GM23338 (cell line): Measurements from ENCODE around the gene RET. TPM values are rescaled to one million over a fixed set of nuclear protein-coding genes. Genes with fewer than 3 reads are reported as not detected.

Experiments
- ATAC-seq: fragments of 200-7000 bp; cut with Tn5 transposase; 3 replicates; pipeline ENCODE4 v1.9.1; 2020
- DNase-seq: peaks from one replicate; pipeline ENCODE4 v3.0.0-alpha.2; 2015; ENCODE audit warnings: low spot score
- H2AFZ ChIP-seq: fragments of 200-600 bp; sonication (generic); 2 replicates; pipeline ENCODE4 v1.8.0; 2016; ENCODE audit warnings: antibody characterized with exemption, mild to moderate bottlenecking, moderate library complexity
- H3F3A ChIP-seq: fragments of 200-600 bp; sonication (generic); replicated peaks from 2 replicates; pipeline ENCODE4 v1.8.0; 2017; ENCODE audit warnings: antibody characterized with exemption, mixed run types, low read depth
- H3K27ac ChIP-seq: fragments of 200-600 bp; sonication (generic); 2 replicates; pipeline ENCODE4 v1.6.1; 2016; ENCODE audit warnings: low read depth
- H3K27me3 ChIP-seq: fragments of 200-600 bp; sonication (generic); 2 replicates; pipeline ENCODE4 v1.8.0; 2016; ENCODE audit warnings: mild to moderate bottlenecking, mixed run types, moderate library complexity; ENCODE audit not compliant: insufficient read depth
- H3K36me3 ChIP-seq: fragments of 200-600 bp; sonication (generic); 2 replicates; pipeline ENCODE4 v1.8.0; 2016; ENCODE audit warnings: mild to moderate bottlenecking; ENCODE audit not compliant: insufficient read depth
- H3K4me1 ChIP-seq: fragments of 200-600 bp; sonication (generic); 2 replicates; pipeline ENCODE4 v1.8.0; 2016; ENCODE audit warnings: mild to moderate bottlenecking, moderate library complexity; ENCODE audit not compliant: insufficient read depth
- H3K4me2 ChIP-seq: fragments of 200-600 bp; sonication (generic); 2 replicates; pipeline ENCODE4 v1.7.1; 2017; ENCODE audit warnings: mixed run types
- H3K4me3 ChIP-seq: fragments of 200-600 bp; sonication (generic); 2 replicates; pipeline ENCODE4 v1.6.1; 2016; ENCODE audit warnings: mixed run types
- H3K79me2 ChIP-seq: fragments of 200-600 bp; sonication (generic); replicated peaks from 2 replicates; pipeline ENCODE4 v1.8.0; 2017; ENCODE audit warnings: mild to moderate bottlenecking; ENCODE audit not compliant: insufficient read depth
- H3K9me2 ChIP-seq: fragments of 200-600 bp; sonication (generic); 2 replicates; pipeline ENCODE4 v1.8.0; 2017; ENCODE audit not compliant: insufficient read depth
- H4K20me1 ChIP-seq: fragments of 200-600 bp; sonication (generic); replicated peaks from 2 replicates; pipeline ENCODE4 v1.8.0; 2017; ENCODE audit warnings: mild to moderate bottlenecking; ENCODE audit not compliant: insufficient read depth
- H3K27ac Mint-ChIP-seq: 2 replicates; pipeline ENCODE4 v1.8.0; 2020; ENCODE audit warnings: inconsistent platforms, mild to moderate bottlenecking, moderate library complexity, mixed read lengths
- H3K27me3 Mint-ChIP-seq: 3 replicates; pipeline ENCODE4 v1.8.0; 2022; ENCODE audit warnings: low read depth, mild to moderate bottlenecking, moderate library complexity, mixed read lengths, inconsistent platforms; ENCODE audit not compliant: insufficient read depth, poor library complexity
- H3K36me3 Mint-ChIP-seq: 3 replicates; pipeline ENCODE4 v1.8.0; 2021; ENCODE audit warnings: low read depth, mild to moderate bottlenecking, inconsistent platforms, moderate library complexity, mixed read lengths
- H3K4me1 Mint-ChIP-seq: 3 replicates; pipeline ENCODE4 v1.8.0; 2020; ENCODE audit warnings: mild to moderate bottlenecking, inconsistent platforms, mixed read lengths
- H3K4me3 Mint-ChIP-seq: 3 replicates; pipeline ENCODE4 v1.8.0; 2021; ENCODE audit warnings: moderate library complexity, mild to moderate bottlenecking, inconsistent platforms, mixed read lengths
- H3K9me3 Mint-ChIP-seq: 3 replicates; pipeline ENCODE4 v1.8.0; 2020; ENCODE audit warnings: moderate library complexity, mild to moderate bottlenecking, inconsistent platforms, mixed read lengths
- CREB1 ChIP-seq: fragments of 250-450 bp; sonication (Bioruptor Pico); IDR thresholded peaks from 2 replicates; pipeline ENCODE4 v1.5.0; 2020; ENCODE audit warnings: low read depth, mild to moderate bottlenecking, moderate library complexity
- CTCF ChIP-seq, 2 experiments: fragments of 200-600 bp in 1 of 2; sonication (generic) in 1 of 2; conservative IDR thresholded peaks; 2 replicates each; pipeline versions ENCODE4 v1.5.1 to v1.6.1; 2016 to 2017; ENCODE audit warnings: antibody characterized with exemption in 2 of 2, low read depth in 2 of 2, mild to moderate bottlenecking in 2 of 2, moderate library complexity in 1 of 2
- ETS1 ChIP-seq: IDR thresholded peaks from 2 replicates; pipeline ENCODE4 v1.6.1; 2016; ENCODE audit warnings: antibody characterized with exemption
- EZH2 ChIP-seq: fragments of 200-600 bp; sonication (generic); IDR thresholded peaks from one replicate; pipeline ENCODE4 v1.8.0; 2017; ENCODE audit warnings: antibody characterized with exemption, mild to moderate bottlenecking, low read depth; ENCODE audit not compliant: unreplicated experiment
- EZH2phosphoT487 ChIP-seq: fragments of 200-600 bp; sonication (generic); IDR thresholded peaks from one replicate; pipeline ENCODE4 v1.8.1; 2018; ENCODE audit warnings: antibody characterized with exemption; ENCODE audit not compliant: unreplicated experiment
- JUNB ChIP-seq: IDR thresholded peaks from one replicate; pipeline ENCODE4 v1.6.1; 2016; ENCODE audit warnings: antibody characterized with exemption; ENCODE audit not compliant: unreplicated experiment
- NANOG ChIP-seq: IDR thresholded peaks from 2 replicates; pipeline ENCODE4 v1.6.1; 2016; ENCODE audit warnings: antibody characterized with exemption, borderline replicate concordance
- REST ChIP-seq: IDR thresholded peaks from one replicate; pipeline ENCODE4 v1.6.1; 2018; ENCODE audit warnings: antibody characterized with exemption; ENCODE audit not compliant: unreplicated experiment
- STAT1 ChIP-seq: IDR thresholded peaks from one replicate; pipeline ENCODE4 v1.6.1; 2016; ENCODE audit warnings: antibody characterized with exemption; ENCODE audit not compliant: unreplicated experiment
- ZNF114 ChIP-seq: fragments of 250-450 bp; sonication (Bioruptor Pico); IDR thresholded peaks from 2 replicates; pipeline ENCODE4 v1.5.0; 2020; ENCODE audit warnings: mild to moderate bottlenecking, moderate library complexity
- ZNF331 ChIP-seq: fragments of 250-450 bp; sonication (Bioruptor Pico); IDR thresholded peaks from 2 replicates; pipeline ENCODE4 v1.5.0; 2020; ENCODE audit warnings: low read depth, mild to moderate bottlenecking, moderate library complexity
- polyA plus RNA-seq: library from polyadenylated mRNA; unstranded; fragments of >200 nt; fragmentation: Nextera tagmentation; extraction: Ambion mirVana; gene quantifications from 2 replicates; pipeline ENCODE4 v1.2.1, GENCODE V29; 2016
- total RNA-seq: library from RNA; depleted of rRNA; stranded (reverse); fragments of >200 nt; shearing (Covaris generic); gene quantifications from 2 replicates; pipeline ENCODE4 v1.2.3, GENCODE V29; 2014

Gene RET
- total and polyA plus RNA-seq, 2 experiments from 2014 or later = 5.5 to 9.8 TPM

- TF ChIP-seq REST (no peak), CREB1 (CRISPR knock-in tag) (no peak), EZH2phosphoT487 (no peak), STAT1 (no peak), ZNF114 (CRISPR knock-in tag) (no peak), ZNF331 (no peak), JUNB (no peak), CTCF (conservative IDR thresholded peaks at IDR 0.05; ENCODE audit: low read depth in 2 of 2) (no peak), ETS1 (no peak), NANOG (no peak)
These were observed 57.4 kb downstream of the RET start (continued) for GRCh38 chr10:43134126-43134905.

GRCh38 chr10:43135064-43135463, 58.2 kb downstream of the RET start:
- no peaks in the 10 kb centered on the region for H3K36me3 ChIP-seq
- H3K4me1 Mint-ChIP-seq = peaks cover 9% of the 10 kb centered on the region; the same call in 2 of the 3 replicates
- ATAC-seq (no peak), DNase-seq (no peak)
- no peak overlapping the region for H3K4me3 Mint-ChIP-seq
- no peaks in the 10 kb centered on the region for H3K36me3 Mint-ChIP-seq
- peaks cover 6% of the 10 kb centered on the region; the same call in 1 of the 2 replicates for H3K79me2 ChIP-seq
- peaks cover 9% of the 10 kb centered on the region for H4K20me1 ChIP-seq
- H3K9me3 Mint-ChIP-seq = no peaks in the 10 kb centered on the region; the same call in 2 of the 3 replicates
- no peak overlapping the region for H2AFZ ChIP-seq
- H3F3A ChIP-seq = 0 out of 2 replicates have a peak, but pooled peaks cover 4% of the 10 kb centered on the region
- peaks cover 13% of the 10 kb centered on the region for H3K27me3 Mint-ChIP-seq
- peaks cover 28% of the 10 kb centered on the region for H3K27me3 ChIP-seq
- 0 out of 2 replicates have a peak, but pooled peaks cover 3% of the 10 kb centered on the region for H3K4me1 ChIP-seq
- H3K9me2 ChIP-seq = no peaks in the 10 kb centered on the region
- no peak overlapping the region for H3K4me2 ChIP-seq
- no peak overlapping the region for H3K27ac ChIP-seq
- no peak overlapping the region for H3K4me3 ChIP-seq
- H3K27ac Mint-ChIP-seq = no peak overlapping the region
- TF ChIP-seq REST (no peak), STAT1 (no peak), ZNF331 (no peak), EZH2 (no peak)
